ENCODE results near the gene ZNF135.

ZNF135 gene

DNA sequence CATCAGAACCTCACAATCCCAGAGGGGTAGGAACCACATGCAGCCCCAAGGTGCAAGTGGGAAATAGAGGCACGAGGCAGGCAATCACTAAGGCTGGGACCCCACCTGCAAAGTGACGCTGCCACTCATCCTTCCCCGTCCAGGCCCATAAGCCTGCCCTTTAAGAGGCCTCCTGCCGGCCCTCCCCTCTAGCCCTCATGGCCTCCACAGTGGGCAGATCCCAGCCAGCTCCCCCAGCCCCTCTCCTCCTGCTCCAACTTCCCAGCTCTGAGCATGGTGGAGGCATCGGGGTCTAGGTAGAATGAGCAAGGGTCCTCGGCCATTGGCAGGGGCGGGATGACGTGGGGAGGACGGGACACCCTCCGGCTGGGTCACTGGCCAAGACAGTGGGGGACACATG lies 36.2 kb downstream of the ZNF135 start:
- no peak for FAIRE-seq

DNA sequence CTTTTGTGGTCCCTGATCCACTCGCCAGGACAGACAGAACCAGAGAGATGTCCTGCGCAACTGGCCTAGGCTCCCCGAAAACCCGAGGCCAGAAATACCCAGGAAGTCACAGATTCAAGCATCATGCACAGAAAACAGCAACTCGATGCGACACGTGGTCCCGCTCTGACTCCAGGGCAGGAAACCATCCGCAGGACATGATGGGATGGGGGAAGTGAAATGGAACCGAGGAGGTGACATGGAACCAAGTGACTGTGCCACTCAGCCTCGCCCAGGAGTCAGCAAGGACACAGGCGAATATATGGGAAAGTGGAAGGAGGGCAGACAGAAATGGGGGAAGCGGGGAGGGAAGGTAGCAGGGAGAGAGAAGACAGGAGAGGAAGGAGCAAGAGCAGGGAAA lies 37.8 kb downstream of the ZNF135 start:
- FAIRE-seq: no peak

DNA sequence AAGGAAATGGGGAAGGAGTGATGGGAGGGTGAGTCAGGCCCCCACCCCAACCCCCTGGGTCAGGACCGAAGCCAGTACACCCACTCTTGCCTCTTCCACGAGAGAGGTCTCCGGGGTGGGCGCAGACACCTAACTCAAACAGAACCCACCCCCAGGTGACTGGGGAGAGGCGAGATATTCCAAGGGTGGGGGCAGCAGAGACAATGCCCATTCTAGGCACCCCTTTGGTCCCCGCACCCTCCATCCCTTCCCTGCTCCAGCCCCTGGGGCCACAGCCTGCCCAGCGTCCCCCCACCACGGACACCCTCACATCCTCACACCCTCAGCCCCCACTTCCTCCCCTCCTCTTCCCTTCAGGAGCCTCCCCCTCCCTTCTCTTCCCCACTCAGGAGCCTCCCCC lies 38.3 kb downstream of the ZNF135 start:
- no peak for FAIRE-seq

DNA sequence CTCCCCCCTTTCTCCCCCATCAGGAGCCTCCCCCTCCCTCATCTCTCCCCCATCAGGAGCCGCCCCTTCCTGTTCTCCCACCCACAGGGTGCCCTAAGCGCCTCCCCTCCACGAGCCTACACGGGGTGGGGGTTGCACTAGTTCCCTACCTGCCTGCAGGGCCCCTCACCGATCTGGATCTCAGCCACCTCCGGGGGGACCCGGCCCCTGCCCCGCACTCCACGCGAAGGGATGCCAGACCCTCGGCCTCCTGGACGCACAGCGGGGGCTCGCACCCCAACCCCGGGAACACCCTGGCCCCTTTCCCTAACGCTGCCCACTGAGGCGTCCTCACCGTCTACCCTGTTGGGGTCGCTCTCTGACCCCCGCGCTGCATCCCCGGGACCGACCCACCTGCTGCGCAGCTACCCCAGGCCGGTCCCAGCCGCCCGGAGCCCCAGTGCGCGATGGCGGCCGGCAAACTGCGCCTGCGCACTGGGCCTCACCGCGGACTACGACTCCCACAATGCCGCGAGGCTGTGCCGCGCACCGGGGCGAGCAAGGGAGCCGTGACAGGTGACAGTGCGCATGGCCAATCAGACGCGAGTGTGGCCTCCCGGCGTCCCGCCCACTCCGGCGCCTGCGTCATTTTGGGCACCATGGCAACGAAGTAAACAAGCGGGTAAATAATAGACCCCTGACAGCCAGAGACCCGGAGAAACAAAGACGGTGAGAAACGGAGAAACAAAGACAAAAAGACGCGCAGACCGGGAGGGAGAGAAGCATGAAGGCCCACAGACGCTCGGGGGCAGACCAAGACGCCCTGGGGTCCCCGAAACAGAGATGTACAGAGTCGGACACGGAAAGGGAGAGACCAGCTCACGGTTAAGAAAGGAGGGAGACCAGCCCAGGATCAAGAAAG lies 38.9 kb downstream of the ZNF135 start, which contains the start of gene ZSCAN18:
TSS of gene ZSCAN18 (minus strand) at position 451 of the 901 bp plus-strand sequence. CDS start 7,964 bp downstream, outside the sequence.
- peak; percentile 79 for FAIRE-seq

DNA sequence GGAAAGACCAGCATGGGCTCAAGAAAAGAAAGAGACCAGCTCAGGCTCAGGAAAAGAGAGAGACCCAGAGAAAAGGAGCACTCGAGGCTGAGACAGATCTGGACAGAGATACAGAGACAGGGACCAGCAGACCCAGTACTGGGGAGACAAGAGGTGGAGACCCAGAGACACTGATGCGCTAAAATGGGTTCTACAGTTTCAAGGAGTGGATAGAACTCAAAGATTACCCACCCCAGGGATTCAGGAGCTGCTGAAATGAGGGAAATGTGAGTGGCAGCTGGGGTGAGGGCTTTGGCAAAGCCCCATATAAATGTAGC lies 39.6 kb downstream of the ZNF135 start:
- FAIRE-seq: no peak

DNA sequence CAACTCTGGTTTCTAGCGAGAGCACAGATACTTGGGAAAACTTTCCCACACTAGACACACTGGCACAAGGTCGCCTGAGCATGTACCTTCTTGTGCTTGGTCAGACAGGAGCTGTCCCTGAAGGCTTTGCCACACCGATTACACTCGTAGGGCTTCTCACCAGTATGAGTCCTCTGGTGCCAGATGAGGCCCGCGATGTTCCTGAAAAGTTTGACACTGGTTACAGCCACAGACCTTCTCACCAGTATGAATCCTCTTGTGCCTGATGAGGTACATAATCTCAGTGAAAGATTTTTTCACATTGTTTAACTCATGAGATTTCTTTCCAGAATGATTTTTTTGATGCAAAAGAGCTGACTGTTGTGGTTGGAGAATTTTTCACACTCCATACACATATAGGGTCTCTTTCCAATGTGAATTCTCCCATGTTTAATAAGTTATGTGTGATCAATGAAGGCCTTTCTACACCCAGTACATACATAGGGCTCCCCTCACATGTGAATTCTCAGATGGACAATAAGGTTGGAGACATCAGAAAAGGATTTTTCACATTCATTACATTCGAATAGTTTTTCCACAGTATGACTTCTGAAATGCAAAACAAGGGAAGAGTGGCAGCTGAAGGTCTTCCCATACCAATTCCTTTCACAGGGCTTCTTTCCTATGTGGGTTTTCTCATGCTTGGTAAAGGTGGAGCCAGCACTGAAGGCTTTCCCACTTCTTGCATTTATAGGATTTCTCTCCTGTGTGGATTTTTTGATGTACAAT lies 48.9 kb downstream of the ZNF135 start:
- FAIRE-seq: no peak

DNA sequence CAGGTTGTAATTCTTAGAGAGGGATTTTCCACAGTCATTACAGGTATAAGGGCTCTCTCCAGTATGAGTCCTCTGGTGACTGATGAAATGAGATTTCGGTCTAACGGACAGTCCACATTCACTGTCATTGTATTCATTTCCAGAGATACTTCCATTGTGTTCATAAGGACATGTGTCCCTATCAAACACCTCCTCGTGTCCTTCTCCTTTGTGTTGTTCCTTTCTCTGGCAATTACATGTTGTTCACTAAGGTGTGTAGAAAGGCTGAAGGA lies 49.4 kb downstream of the ZNF135 start:
- no peak for FAIRE-seq

DNA sequence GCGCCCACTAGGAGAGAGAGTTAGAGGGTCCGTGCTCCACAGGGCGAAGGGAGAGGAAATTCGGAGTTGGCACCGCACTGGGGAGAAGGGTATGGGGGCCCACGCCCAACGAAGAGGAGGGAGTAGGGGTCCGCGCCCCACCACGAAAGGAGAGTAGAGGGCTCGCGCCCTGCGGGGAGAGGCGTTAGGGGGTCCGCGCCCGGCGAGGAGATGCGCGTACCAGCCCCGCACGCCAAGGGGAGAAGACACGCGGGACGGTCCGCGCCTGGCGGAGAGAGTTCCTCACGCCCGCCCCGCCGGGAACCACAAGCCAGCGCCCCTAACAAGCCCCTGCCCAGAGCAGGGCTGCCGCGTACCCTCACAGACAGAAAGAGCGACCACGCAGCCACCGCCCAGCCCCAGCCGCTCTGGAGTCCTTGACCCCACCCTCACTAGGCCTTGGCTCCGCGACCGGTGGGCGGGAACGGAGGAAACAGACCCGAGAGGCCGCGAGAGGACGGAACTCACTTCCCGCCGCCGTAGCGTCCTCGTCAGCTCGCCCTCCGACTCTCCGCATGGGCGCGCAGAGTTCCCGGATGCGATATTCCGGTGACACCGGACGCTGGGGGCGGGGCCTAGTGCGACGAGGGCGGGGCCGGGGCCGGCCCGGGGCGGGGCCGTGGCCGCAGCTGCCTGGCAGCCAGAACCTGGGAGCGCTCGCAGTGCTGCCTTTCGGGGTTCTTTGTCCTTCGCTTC lies 58.9 kb downstream of the ZNF135 start:
- FAIRE-seq: no peak

DNA sequence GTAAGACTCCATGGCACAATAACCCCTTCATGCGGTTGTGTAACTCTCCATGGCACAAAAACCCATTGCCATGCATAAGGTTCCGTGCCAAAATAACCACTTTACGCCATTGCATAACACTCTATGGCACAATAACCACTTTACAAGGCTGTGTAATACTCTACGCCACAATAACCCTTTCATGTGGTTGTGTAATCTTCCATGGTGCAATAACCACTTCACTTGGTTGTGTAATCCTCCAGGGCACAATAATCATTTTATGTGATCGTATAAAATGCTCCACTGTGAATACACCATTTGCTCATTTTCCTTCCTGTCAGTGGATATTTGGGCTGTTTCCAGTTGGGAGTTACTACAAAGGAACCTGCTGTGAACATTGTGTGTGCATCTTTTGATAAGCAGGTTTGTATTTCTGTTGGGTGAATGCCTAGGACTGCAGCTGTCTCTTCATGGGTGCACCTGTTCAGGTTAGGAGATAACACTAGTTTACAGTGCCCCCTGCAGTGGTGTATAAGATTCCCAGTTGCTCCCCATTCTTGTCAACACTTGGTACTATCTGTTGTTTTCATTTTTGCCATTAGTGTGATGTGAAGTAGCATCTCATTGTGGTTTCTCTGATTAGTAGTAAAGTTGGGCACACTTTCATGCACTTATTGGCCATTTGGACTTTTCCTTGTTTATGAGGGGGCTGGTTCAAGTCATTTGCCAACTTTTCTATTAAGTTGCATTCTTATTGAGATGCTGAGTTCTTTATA lies 60.1 kb downstream of the ZNF135 start:
- FAIRE-seq: no peak
